K562 (cell line): ENCODE results near the gene HERC3. TPM values are rescaled to one million over a fixed set of nuclear protein-coding genes. Genes with fewer than 3 reads are reported as not detected.

Experiments
- ATAC-seq: fragments of 200-7000 bp; cut with Tn5 transposase; 3 replicates; pipeline ENCODE4 v1.9.1; 2020; ENCODE audit warnings: moderate library complexity
- BruUV-seq: library from RNA; stranded (reverse); fragments of 400-500 nt; replicated peaks from 2 replicates; lab custom pipeline; 2021; lab: Mats Ljungman, UMichigan
- CTCF ChIA-PET: fragments of 300-600 bp; formaldehyde crosslinking; extraction: SDS; loops from one replicate; lab custom pipeline; 2021; ENCODE audit warnings: low intra/inter-chr PET ratio; lab: Yijun Ruan, JAX
- POLR2A ChIA-PET: fragments of 300-600, 350-650 bp; sonication (Branson Sonifier 250); formaldehyde crosslinking; extraction: SDS; loops from one replicate; lab custom pipeline; 2021; ENCODE audit warnings: antibody characterized with exemption, inconsistent platforms; lab: Yijun Ruan, JAX
- DNase-seq, 4 experiments: peaks; one replicate each; pipeline versions ENCODE4 v3.0.0 to v3.0.0-alpha.2; 2011 to 2018; ENCODE audit warnings: low spot score in 3 of 4, mixed read lengths in 3 of 4; ENCODE audit errors: extremely low read depth in 1 of 4
- FAIRE-seq: peaks from 2 replicates; lab custom pipeline; 2011; peaks lifted over from hg19 to GRCh38; lab: Jason Lieb, UNC
- H2AFZ ChIP-seq: 2 replicates; pipeline ENCODE4 v1.6.0; 2011; ENCODE audit warnings: low read depth, low read length, control low read depth, inconsistent platforms
- H3K27ac ChIP-seq: fragments of 200-600 bp; 3 replicates; pipeline ENCODE4 v1.8.0; 2011; ENCODE audit warnings: low read depth, mild to moderate bottlenecking, control low read depth, inconsistent platforms, low read length, moderate library complexity, mixed read lengths; ENCODE audit errors: extremely low read depth
- H3K27me3 ChIP-seq, 2 experiments: fragments of 300-600 bp in 1 of 2; 2 replicates in 1 of 2; 3 replicates in 1 of 2; pipeline versions ENCODE4 v1.6.0 to v1.8.0; 2011; ENCODE audit warnings: inconsistent platforms in 2 of 2, low read length in 2 of 2, mild to moderate bottlenecking in 1 of 2, mixed read lengths in 1 of 2, moderate library complexity in 1 of 2; ENCODE audit not compliant: control insufficient read depth in 2 of 2, insufficient read depth in 2 of 2
- H3K36me3 ChIP-seq: fragments of 300-600 bp; 3 replicates; pipeline ENCODE4 v1.8.0; 2011; ENCODE audit warnings: mild to moderate bottlenecking, low read length, inconsistent platforms; ENCODE audit not compliant: control insufficient read depth, insufficient read depth
- H3K4me1 ChIP-seq, 2 experiments: fragments of 200-600 bp in 1 of 2; replicated peaks in 1 of 2; 2 replicates in 1 of 2; 3 replicates in 1 of 2; pipeline versions ENCODE4 v1.5.1 to v1.8.0; 2011; ENCODE audit warnings: inconsistent platforms in 2 of 2, low read length in 2 of 2, mild to moderate bottlenecking in 1 of 2, mixed read lengths in 1 of 2, moderate library complexity in 1 of 2; ENCODE audit not compliant: control insufficient read depth in 2 of 2, insufficient read depth in 2 of 2
- H3K4me2 ChIP-seq: 2 replicates; pipeline ENCODE4 v1.6.1; 2011; ENCODE audit warnings: low read length, control low read depth, inconsistent platforms, mixed read lengths; ENCODE audit not compliant: insufficient read depth
- H3K4me3 ChIP-seq: fragments of 200-600 bp; sonication (generic), shearing (Covaris generic); 2 replicates; pipeline ENCODE4 v1.5.1; 2016; ENCODE audit warnings: control low read depth, inconsistent platforms
- H3K79me2 ChIP-seq: fragments of 200-600 bp; 3 replicates; pipeline ENCODE4 v1.8.0; 2011; ENCODE audit warnings: low read length, inconsistent platforms; ENCODE audit not compliant: control insufficient read depth, insufficient read depth
- H3K9ac ChIP-seq, 2 experiments: 2 replicates each; pipeline versions ENCODE4 v1.6.0 to v1.6.1; 2011; ENCODE audit warnings: low read depth in 2 of 2, low read length in 2 of 2, control low read depth in 1 of 2, inconsistent platforms in 1 of 2, mild to moderate bottlenecking in 1 of 2, mixed read lengths in 1 of 2; ENCODE audit not compliant: insufficient read depth in 1 of 2
- H3K9me1 ChIP-seq: one replicate; pipeline ENCODE4 v1.6.0; 2011; ENCODE audit warnings: inconsistent platforms, mild to moderate bottlenecking, low read length, moderate library complexity; ENCODE audit not compliant: control insufficient read depth, insufficient read depth
- H3K9me3 ChIP-seq: replicated peaks from 2 replicates; pipeline ENCODE4 v1.5.1; 2011; ENCODE audit warnings: low read depth, low read length, inconsistent platforms; ENCODE audit not compliant: control insufficient read depth, insufficient read depth
- H4K20me1 ChIP-seq: replicated peaks from 2 replicates; pipeline ENCODE4 v1.6.1; 2011; ENCODE audit warnings: low read length, inconsistent platforms, mixed read lengths; ENCODE audit not compliant: control insufficient read depth, insufficient read depth
- CAMTA2 ChIP-seq: fragments of 250-450 bp; sonication (Bioruptor Pico); conservative IDR thresholded peaks from 2 replicates; pipeline ENCODE4 v1.5.1; 2022
- CBX1 ChIP-seq: sonication (generic); IDR thresholded peaks from 2 replicates; pipeline ENCODE4 v1.6.1; 2016; ENCODE audit warnings: antibody characterized with exemption, low read depth, mild to moderate bottlenecking
- HMGN3 ChIP-seq: IDR thresholded peaks from 2 replicates; pipeline ENCODE4 v1.6.1; 2011; ENCODE audit warnings: borderline replicate concordance, low read depth, mild to moderate bottlenecking, mixed read lengths, low read length; ENCODE audit not compliant: insufficient read length; ENCODE audit errors: extremely low read depth
- KDM4B ChIP-seq, 2 experiments: fragments of 450-650 bp in 1 of 2; sonication (generic) in 1 of 2; IDR thresholded peaks; 2 replicates each; pipeline ENCODE4 v1.6.1; 2016 to 2017; ENCODE audit warnings: borderline replicate concordance in 2 of 2, antibody characterized with exemption in 1 of 2, low read depth in 1 of 2, mild to moderate bottlenecking in 1 of 2
- POU5F1 ChIP-seq: fragments of 150-350 bp; IDR thresholded peaks from 2 replicates; pipeline ENCODE4 v1.6.1; 2014; ENCODE audit warnings: borderline replicate concordance, low read length, low read depth, mild to moderate bottlenecking; ENCODE audit not compliant: partially characterized antibody
- SIN3B ChIP-seq: fragments of 450-650 bp; IDR thresholded peaks from 2 replicates; pipeline ENCODE4 v1.6.1; 2017; ENCODE audit warnings: low read depth, mild to moderate bottlenecking, moderate library complexity
- SMARCA5 ChIP-seq: fragments of 450-650 bp; IDR thresholded peaks from 2 replicates; pipeline ENCODE4 v1.6.1; 2016
- SMARCE1 ChIP-seq: fragments of 450-650 bp; IDR thresholded peaks from 2 replicates; pipeline ENCODE4 v1.7.1; 2016; ENCODE audit warnings: mild to moderate bottlenecking
- SUPT5H ChIP-seq: fragments of 450-650 bp; IDR thresholded peaks from 2 replicates; pipeline ENCODE4 v1.6.1; 2016
- U2AF1 ChIP-seq: fragments of 200-400 bp; formaldehyde crosslinking; optimal IDR thresholded peaks from 2 replicates; pipeline ENCODE3; 2017; ENCODE audit warnings: mild to moderate bottlenecking, low read depth, low read length, moderate library complexity
- ZNF133 ChIP-seq: fragments of 250-450 bp; sonication (Bioruptor Pico); IDR thresholded peaks from 2 replicates; pipeline ENCODE4 v1.4.0; 2020; ENCODE audit warnings: mild to moderate bottlenecking
- WGBS: fragments of 100-300 bp; shearing (Covaris generic); methylation state at CpG from one replicate; pipeline ENCODE4 v1.1.6; 2016; ENCODE audit warnings: low coverage, mixed read lengths; ENCODE audit not compliant: insufficient coverage; ENCODE audit errors: missing lambda C conversion rate; 5-methylcytosine and 5-hydroxymethylcytosine counted together
- in situ Hi-C: fragments of 300-500 bp; cut with MboI; formaldehyde crosslinking; loops from 4 replicates; pipeline ENCODE4 v1.15.0; 2018; ENCODE audit warnings: inconsistent platforms, mixed read lengths
- intact Hi-C: fragments of 100-400 bp; cut with micrococcal nuclease; formaldehyde crosslinking; loops from 2 replicates; pipeline ENCODE4 v1.14.2; 2022
- polyA plus RNA-seq, 8 experiments: library from polyadenylated mRNA; depleted of rRNA in 4 of 8; stranded (reverse) in 5 of 8; unstranded in 3 of 8; fragments of >200 nt; fragmentation: Nextera tagmentation in 2 of 8; fragmentation: Illumina TruSeq in 1 of 8; extraction: Ambion mirVana in 2 of 8; extraction: Trizol in 1 of 8; gene quantifications; 2 replicates each; pipeline versions ENCODE4 v1.2.1 to v1.2.3, GENCODE V29; 2011 to 2014; ENCODE audit warnings: inconsistent platforms in 1 of 8, missing spikeins in 1 of 8
- total RNA-seq, 7 experiments: library from RNA; depleted of rRNA in 6 of 7; stranded (reverse); fragments of >200 nt in 6 of 7; fragmentation: Illumina TruSeq in 2 of 7; extraction: Trizol in 2 of 7; gene quantifications; 2 replicates each; pipeline versions ENCODE4 v1.2.1 to v1.2.3, GENCODE V29; 2011 to 2021; ENCODE audit warnings: low replicate concordance in 1 of 7
- TF ChIP-seq, protein P1 (sequence below): fragments of 200-800 bp; sonication (Bioruptor generic); IDR thresholded peaks from 2 replicates; pipeline ENCODE4 v1.6.1; 2017; ENCODE audit warnings: missing genetic modification characterization, missing compliant biosample characterization
- TF ChIP-seq, protein P2 (sequence below): fragments of 450-650 bp; formaldehyde crosslinking; IDR thresholded peaks from 2 replicates; pipeline ENCODE4 v1.4.0; 2020; ENCODE audit warnings: mild to moderate bottlenecking
- TF ChIP-seq, protein P3 (sequence below): sonication (generic); formaldehyde crosslinking; IDR thresholded peaks from 2 replicates; pipeline ENCODE4 v1.8.1; 2023; ENCODE audit warnings: missing genetic modification reagents, mild to moderate bottlenecking, borderline replicate concordance

Gene HERC3
- total and polyA plus RNA-seq, 9 of the 15 experiments (the other 6 are each of a cell fraction or from before 2014, with no cell fraction given), result 1.8 to 13.1 (median 7.6) TPM

DNA sequence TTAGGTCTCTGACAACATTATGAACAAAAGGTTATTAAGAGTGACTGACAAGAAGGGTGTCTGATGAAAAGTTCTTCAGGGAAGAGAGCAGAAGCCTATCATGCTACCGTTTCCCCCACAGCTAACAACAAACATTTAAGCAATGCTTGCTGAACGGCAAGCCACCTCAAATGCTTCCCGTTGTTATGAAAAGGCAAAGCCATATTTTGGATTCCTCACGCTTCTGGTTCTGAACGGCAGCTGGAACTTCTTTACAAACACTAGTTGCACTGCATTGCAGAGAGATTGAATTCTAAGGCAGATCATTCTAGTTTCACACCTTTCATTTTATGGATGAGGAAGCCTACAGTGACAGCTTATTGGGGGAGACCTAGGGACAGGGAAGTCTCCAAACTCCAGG is 153.9 kb downstream of the HERC3 start (continued):
- TF ChIP-seq, protein P1, sequence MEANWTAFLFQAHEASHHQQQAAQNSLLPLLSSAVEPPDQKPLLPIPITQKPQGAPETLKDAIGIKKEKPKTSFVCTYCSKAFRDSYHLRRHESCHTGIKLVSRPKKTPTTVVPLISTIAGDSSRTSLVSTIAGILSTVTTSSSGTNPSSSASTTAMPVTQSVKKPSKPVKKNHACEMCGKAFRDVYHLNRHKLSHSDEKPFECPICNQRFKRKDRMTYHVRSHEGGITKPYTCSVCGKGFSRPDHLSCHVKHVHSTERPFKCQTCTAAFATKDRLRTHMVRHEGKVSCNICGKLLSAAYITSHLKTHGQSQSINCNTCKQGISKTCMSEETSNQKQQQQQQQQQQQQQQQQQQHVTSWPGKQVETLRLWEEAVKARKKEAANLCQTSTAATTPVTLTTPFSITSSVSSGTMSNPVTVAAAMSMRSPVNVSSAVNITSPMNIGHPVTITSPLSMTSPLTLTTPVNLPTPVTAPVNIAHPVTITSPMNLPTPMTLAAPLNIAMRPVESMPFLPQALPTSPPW, result no peak
- no peak for TF ChIP-seq SIN3B

DNA sequence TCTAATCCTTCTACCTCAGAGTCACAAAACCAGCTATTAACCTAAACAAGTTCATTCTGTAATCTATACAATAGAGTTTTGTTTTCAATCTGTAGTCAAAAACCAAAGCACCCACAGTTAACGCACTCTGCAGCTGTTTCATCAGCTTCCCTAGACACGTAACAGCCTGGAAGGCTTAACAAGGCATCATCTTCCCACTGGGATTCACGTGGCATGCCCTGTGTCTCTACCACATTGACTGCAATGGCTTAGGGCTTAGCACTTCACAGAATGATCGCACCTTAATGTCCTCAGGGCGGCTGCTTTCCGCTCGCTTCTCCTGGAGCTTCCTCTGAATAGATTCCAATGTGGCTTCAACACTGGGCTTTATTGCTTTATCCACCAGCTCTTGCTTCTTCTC is 155.1 kb downstream of the HERC3 start:
- WGBS, result 91% methylated on average over 7 of the region's 7 CpGs
- no peak overlapping the region for H3K27ac ChIP-seq
- no peak for DNase-seq
- in situ Hi-C loops, result no loop called here
- TF ChIP-seq SUPT5H (no peak), SMARCE1 (no peak), SMARCA5 (no peak), HMGN3 (no peak), CBX1 (no peak), KDM4B (IDR thresholded peaks at IDR 0.05; ENCODE audit: borderline replicate concordance in 2 of 2, low read depth in 1 of 2) (no peak), CAMTA2 (CRISPR knock-in tag) (no peak), ZNF133 (no peak), POU5F1 (no peak), U2AF1 (no peak)
- TF ChIP-seq, protein P2, sequence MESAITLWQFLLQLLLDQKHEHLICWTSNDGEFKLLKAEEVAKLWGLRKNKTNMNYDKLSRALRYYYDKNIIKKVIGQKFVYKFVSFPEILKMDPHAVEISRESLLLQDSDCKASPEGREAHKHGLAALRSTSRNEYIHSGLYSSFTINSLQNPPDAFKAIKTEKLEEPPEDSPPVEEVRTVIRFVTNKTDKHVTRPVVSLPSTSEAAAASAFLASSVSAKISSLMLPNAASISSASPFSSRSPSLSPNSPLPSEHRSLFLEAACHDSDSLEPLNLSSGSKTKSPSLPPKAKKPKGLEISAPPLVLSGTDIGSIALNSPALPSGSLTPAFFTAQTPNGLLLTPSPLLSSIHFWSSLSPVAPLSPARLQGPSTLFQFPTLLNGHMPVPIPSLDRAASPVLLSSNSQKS (CRISPR knock-in tag), result no peak
- TF ChIP-seq, protein P3, sequence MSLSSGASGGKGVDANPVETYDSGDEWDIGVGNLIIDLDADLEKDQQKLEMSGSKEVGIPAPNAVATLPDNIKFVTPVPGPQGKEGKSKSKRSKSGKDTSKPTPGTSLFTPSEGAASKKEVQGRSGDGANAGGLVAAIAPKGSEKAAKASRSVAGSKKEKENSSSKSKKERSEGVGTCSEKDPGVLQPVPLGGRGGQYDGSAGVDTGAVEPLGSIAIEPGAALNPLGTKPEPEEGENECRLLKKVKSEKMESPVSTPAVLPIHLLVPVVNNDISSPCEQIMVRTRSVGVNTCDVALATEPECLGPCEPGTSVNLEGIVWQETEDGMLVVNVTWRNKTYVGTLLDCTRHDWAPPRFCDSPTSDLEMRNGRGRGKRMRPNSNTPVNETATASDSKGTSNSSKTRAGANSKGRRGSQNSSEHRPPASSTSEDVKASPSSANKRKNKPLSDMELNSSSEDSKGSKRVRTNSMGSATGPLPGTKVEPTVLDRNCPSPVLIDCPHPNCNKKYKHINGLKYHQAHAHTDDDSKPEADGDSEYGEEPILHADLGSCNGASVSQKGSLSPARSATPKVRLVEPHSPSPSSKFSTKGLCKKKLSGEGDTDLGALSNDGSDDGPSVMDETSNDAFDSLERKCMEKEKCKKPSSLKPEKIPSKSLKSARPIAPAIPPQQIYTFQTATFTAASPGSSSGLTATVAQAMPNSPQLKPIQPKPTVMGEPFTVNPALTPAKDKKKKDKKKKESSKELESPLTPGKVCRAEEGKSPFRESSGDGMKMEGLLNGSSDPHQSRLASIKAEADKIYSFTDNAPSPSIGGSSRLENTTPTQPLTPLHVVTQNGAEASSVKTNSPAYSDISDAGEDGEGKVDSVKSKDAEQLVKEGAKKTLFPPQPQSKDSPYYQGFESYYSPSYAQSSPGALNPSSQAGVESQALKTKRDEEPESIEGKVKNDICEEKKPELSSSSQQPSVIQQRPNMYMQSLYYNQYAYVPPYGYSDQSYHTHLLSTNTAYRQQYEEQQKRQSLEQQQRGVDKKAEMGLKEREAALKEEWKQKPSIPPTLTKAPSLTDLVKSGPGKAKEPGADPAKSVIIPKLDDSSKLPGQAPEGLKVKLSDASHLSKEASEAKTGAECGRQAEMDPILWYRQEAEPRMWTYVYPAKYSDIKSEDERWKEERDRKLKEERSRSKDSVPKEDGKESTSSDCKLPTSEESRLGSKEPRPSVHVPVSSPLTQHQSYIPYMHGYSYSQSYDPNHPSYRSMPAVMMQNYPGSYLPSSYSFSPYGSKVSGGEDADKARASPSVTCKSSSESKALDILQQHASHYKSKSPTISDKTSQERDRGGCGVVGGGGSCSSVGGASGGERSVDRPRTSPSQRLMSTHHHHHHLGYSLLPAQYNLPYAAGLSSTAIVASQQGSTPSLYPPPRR, result no peak
- TF ChIP-seq, all 486 proteins: peak for 0
- no peaks in the 10 kb centered on the region for H3K79me2 ChIP-seq
- no peak overlapping the region for H3K9ac ChIP-seq
- peaks cover 53% of the 10 kb centered on the region; the same call in 2 of the 3 replicates for H3K36me3 ChIP-seq
- no peak overlapping the region for H3K4me3 ChIP-seq
- no peaks in the 10 kb centered on the region for H3K27me3 ChIP-seq
- no peaks in the 10 kb centered on the region for H3K9me1 ChIP-seq
- no peak overlapping the region for H2AFZ ChIP-seq
- BruUV-seq, result no TSS peak
- no peak for ATAC-seq
- no peaks in the 10 kb centered on the region for H3K4me1 ChIP-seq
- no peak overlapping the region for H3K4me2 ChIP-seq
- no peak for FAIRE-seq
- ChIA-PET POLR2A (no interaction called here), CTCF (no interaction called here)
- H4K20me1 ChIP-seq, result no peaks in the 10 kb centered on the region
- intact Hi-C loops, result no loop called here
- H3K9me3 ChIP-seq, result no peaks in the 10 kb centered on the region
